Left renal pelvis (tissue), 4 donors: ENCODE measurements around the gene ZNF536. TPM values are rescaled to one million over a fixed set of nuclear protein-coding genes. Genes with fewer than 3 reads are reported as not detected.
"Not testable (repeated sequence)": the region's sequence is repeated elsewhere in the genome, so short reads cannot be mapped to it uniquely, and the experiment has no call there.

Source experiments
- DNase-seq, 4 donors: peaks; one replicate each; pipeline ENCODE4 v3.0.0-alpha.2; 2013; ENCODE audit warnings: low read depth in 4 of 4, low spot score in 3 of 4
- polyA plus RNA-seq, 4 donors: library from polyadenylated mRNA; unstranded; fragments of 120-200 nt; gene quantifications; one replicate each; pipeline ENCODE4 v1.2.1, GENCODE V29; 2013; ENCODE audit not compliant: insufficient read length in 4 of 4

Gene ZNF536
- polyA plus RNA-seq, 4 donors: 0.41 to 4.6 (median 3.1) TPM

GRCh38 chr19:30340771-30341561 lies 31.2 kb upstream of the ZNF536 start:
- peak in 1 of 4 donors; percentile 34 for DNase-seq

GRCh38 chr19:30341611-30342201 lies 30.5 kb upstream of the ZNF536 start:
- no peak for DNase-seq

GRCh38 chr19:30342901-30343300 lies 29.3 kb upstream of the ZNF536 start:
- no peak for DNase-seq

GRCh38 chr19:30344446-30345425 lies 27.4 kb upstream of the ZNF536 start:
- no peak for DNase-seq

- DNase-seq: no peak
Measured at GRCh38 chr19:30345686-30346085, 26.5 kb upstream of the ZNF536 start.

- DNase-seq: not testable (repeated sequence)
Measured at GRCh38 chr19:30346468-30346867, 25.7 kb upstream of the ZNF536 start.

- DNase-seq: no peak
Measured at GRCh38 chr19:30349131-30349730, 23.0 kb upstream of the ZNF536 start.

GRCh38 chr19:30350692-30351663 lies 21.2 kb upstream of the ZNF536 start:
- DNase-seq: no peak

- DNase-seq: no peak
Measured at GRCh38 chr19:30351774-30352173, 20.4 kb upstream of the ZNF536 start.

GRCh38 chr19:30353394-30353945 lies 18.7 kb upstream of the ZNF536 start:
- DNase-seq: no peak

- DNase-seq: no peak
Measured at GRCh38 chr19:30355586-30355985, 16.6 kb upstream of the ZNF536 start.

GRCh38 chr19:30356951-30357579 lies 15.1 kb upstream of the ZNF536 start:
- DNase-seq: no peak

- DNase-seq: no peak
Measured at GRCh38 chr19:30357580-30357954, 14.6 kb upstream of the ZNF536 start.

- no peak for DNase-seq
Measured at GRCh38 chr19:30358319-30358718, 13.9 kb upstream of the ZNF536 start.

GRCh38 chr19:30358821-30359580 lies 13.2 kb upstream of the ZNF536 start:
- DNase-seq: no peak

- DNase-seq: no peak
Measured at GRCh38 chr19:30359936-30360335, 12.2 kb upstream of the ZNF536 start.

- DNase-seq: no peak
Measured at GRCh38 chr19:30360376-30361106, 11.6 kb upstream of the ZNF536 start.

- no peak for DNase-seq
Measured at GRCh38 chr19:30361107-30361447, 11.1 kb upstream of the ZNF536 start.
